ENCODE measurements around the gene KCTD7. TPM values are rescaled to one million over a fixed set of nuclear protein-coding genes. Genes with fewer than 3 reads are reported as not detected.
A peak's percentile ranks its signal among the peaks of the same experiment; 100 is the strongest.

The KCTD7 gene
- total RNA-seq, 1 donor from 2014 or later, result 9.2 TPM

GRCh38 chr7:66657798-66658197, 29.1 kb downstream of the KCTD7 start:
- Mint-ChIP-seq H3K36me3 (peaks cover 11% of the 10 kb centered on the region), H3K4me1 (peaks cover 14% of the 10 kb centered on the region), H3K9me3 (no peaks in the 10 kb centered on the region), H3K27me3 (ENCODE audit: insufficient read depth, low read depth) (peaks cover 4% of the 10 kb centered on the region), H3K27ac (no peak overlapping the region), H3K4me3 (no peak overlapping the region)
- H3K27ac ChIP-seq, result no peak overlapping the region
- H3K36me3 ChIP-seq, result no peaks in the 10 kb centered on the region
- peaks cover 90% of the 10 kb centered on the region for H3K79me2 ChIP-seq (ENCODE audit: low read depth)
- H2AFZ ChIP-seq (replicated peaks), result no peak overlapping the region
- H3K9me3 ChIP-seq (ENCODE audit: low read depth), result no peaks in the 10 kb centered on the region
- no peak overlapping the region for H3K4me3 ChIP-seq
- H3F3A ChIP-seq (ENCODE audit: low read depth), result peaks cover 17% of the 10 kb centered on the region
- peaks cover 42% of the 10 kb centered on the region for H4K20me1 ChIP-seq (ENCODE audit: low read depth)
- H3K9ac ChIP-seq, result no peak overlapping the region
- no peaks in the 10 kb centered on the region for H3K27me3 ChIP-seq
- DNase-seq (ENCODE audit: low spot score), result no peak
- H3K4me1 ChIP-seq, result peaks cover 6% of the 10 kb centered on the region
- TF ChIP-seq EZH2phosphoT487 (IDR thresholded peaks at IDR 0.05) (no peak), CTCF (IDR thresholded peaks at IDR 0.05) (no peak), EZH2 (IDR thresholded peaks at IDR 0.05) (no peak)
- no peak overlapping the region for H3K4me2 ChIP-seq

- TF ChIP-seq CTCF (IDR thresholded peaks at IDR 0.05), result no peak
- TF ChIP-seq EZH2 (IDR thresholded peaks at IDR 0.05), result no peak
- TF ChIP-seq EZH2phosphoT487 (IDR thresholded peaks at IDR 0.05), result no peak
- Mint-ChIP-seq H3K4me1 (no peaks in the 10 kb centered on the region), H3K27me3 (ENCODE audit: insufficient read depth, low read depth) (peaks cover 2% of the 10 kb centered on the region), H3K9me3 (no peaks in the 10 kb centered on the region), H3K27ac (no peak overlapping the region), H3K36me3 (peaks cover 4% of the 10 kb centered on the region), H3K4me3 (no peak overlapping the region)
- Histone ChIP-seq H2AFZ (replicated peaks) (no peak overlapping the region), H3K4me1 (no peaks in the 10 kb centered on the region), H3K79me2 (ENCODE audit: low read depth) (peaks cover 83% of the 10 kb centered on the region), H4K20me1 (ENCODE audit: low read depth) (peaks cover 45% of the 10 kb centered on the region), H3K4me2 (no peak overlapping the region), H3K36me3 (no peaks in the 10 kb centered on the region), H3K27ac (no peak overlapping the region), H3K9me3 (ENCODE audit: low read depth) (no peaks in the 10 kb centered on the region), H3K27me3 (no peaks in the 10 kb centered on the region), H3K9ac (no peak overlapping the region), H3F3A (ENCODE audit: low read depth) (no peaks in the 10 kb centered on the region), H3K4me3 (no peak overlapping the region)
- no peak for DNase-seq (ENCODE audit: low spot score)
Measured at GRCh38 chr7:66662646-66663264, 34.1 kb downstream of the KCTD7 start.

DNA sequence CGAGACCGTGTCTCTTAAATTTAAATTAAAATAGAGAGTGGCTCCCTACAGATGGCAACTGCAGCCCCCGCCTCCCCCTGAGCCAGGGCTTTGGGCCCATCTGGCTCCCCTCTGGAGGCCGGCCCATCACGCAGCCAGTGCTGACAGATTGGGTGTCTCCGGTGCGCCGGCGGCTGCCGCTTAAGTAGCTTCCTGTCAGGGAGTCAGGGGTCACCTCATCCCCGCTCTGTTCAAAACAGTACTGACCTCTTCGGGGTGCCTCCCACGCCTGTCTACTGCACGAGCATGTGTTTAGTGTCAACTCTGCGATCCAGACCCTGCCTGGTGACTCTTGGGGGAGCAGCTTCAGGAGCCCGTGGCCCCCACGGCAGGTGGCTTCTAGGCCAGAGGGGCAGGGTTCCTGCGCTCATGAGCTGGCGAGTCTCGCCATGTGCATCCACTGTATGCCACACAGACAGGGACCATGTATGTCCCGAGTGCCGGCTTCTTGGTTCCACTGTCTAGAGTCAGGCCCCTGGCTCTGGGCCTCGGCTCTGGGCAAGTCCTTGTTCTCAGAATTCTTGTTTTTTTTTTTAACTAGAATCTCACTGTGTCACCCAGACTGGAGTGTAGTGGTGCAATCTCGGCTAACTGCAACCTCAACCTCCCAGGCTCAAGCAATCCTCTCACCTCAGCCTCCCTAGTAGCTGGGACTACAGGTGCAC, 36.1 kb downstream of the KCTD7 start:
- no peak overlapping the region for H3K4me2 ChIP-seq
- H3K4me3 Mint-ChIP-seq, result no peak overlapping the region
- no peaks in the 10 kb centered on the region for H3K36me3 ChIP-seq
- no peak overlapping the region for H3K9ac ChIP-seq
- H3K79me2 ChIP-seq (ENCODE audit: low read depth), result peaks cover 63% of the 10 kb centered on the region
- no peaks in the 10 kb centered on the region for H3K9me3 Mint-ChIP-seq
- H3K4me1 ChIP-seq, result no peaks in the 10 kb centered on the region
- no peak overlapping the region for H3K4me3 ChIP-seq
- H3K9me3 ChIP-seq (ENCODE audit: low read depth), result no peaks in the 10 kb centered on the region
- peaks cover 8% of the 10 kb centered on the region for H3K36me3 Mint-ChIP-seq
- TF ChIP-seq EZH2 (IDR thresholded peaks at IDR 0.05), result no peak
- TF ChIP-seq CTCF (IDR thresholded peaks at IDR 0.05), result no peak
- no peak for DNase-seq (ENCODE audit: low spot score)
- H4K20me1 ChIP-seq (ENCODE audit: low read depth), result peaks cover 47% of the 10 kb centered on the region
- H2AFZ ChIP-seq (replicated peaks), result no peak overlapping the region
- H3F3A ChIP-seq (ENCODE audit: low read depth), result no peaks in the 10 kb centered on the region
- peaks cover 4% of the 10 kb centered on the region for H3K27me3 Mint-ChIP-seq (ENCODE audit: insufficient read depth, low read depth)
- H3K4me1 Mint-ChIP-seq, result no peaks in the 10 kb centered on the region
- peak overlapping the region; percentile 78 for H3K27ac Mint-ChIP-seq
- no peaks in the 10 kb centered on the region for H3K27me3 ChIP-seq
- H3K27ac ChIP-seq, result no peak overlapping the region

All from neural progenitor cell (in vitro differentiated cells).